GM12874 (cell line): ENCODE results near the gene POGK.

ENCODE experiments used
- TF ChIP-seq, protein P1 (sequence below): IDR thresholded peaks from 2 replicates; pipeline ENCODE4 v1.5.1; 2011; ENCODE audit warnings: low read depth, mild to moderate bottlenecking, control low read depth, low read length, moderate library complexity; ENCODE audit not compliant: insufficient read depth

POGK gene

GRCh38 chr1:166889776-166890175 is 50.5 kb downstream of the POGK start:
- TF ChIP-seq, protein P1, sequence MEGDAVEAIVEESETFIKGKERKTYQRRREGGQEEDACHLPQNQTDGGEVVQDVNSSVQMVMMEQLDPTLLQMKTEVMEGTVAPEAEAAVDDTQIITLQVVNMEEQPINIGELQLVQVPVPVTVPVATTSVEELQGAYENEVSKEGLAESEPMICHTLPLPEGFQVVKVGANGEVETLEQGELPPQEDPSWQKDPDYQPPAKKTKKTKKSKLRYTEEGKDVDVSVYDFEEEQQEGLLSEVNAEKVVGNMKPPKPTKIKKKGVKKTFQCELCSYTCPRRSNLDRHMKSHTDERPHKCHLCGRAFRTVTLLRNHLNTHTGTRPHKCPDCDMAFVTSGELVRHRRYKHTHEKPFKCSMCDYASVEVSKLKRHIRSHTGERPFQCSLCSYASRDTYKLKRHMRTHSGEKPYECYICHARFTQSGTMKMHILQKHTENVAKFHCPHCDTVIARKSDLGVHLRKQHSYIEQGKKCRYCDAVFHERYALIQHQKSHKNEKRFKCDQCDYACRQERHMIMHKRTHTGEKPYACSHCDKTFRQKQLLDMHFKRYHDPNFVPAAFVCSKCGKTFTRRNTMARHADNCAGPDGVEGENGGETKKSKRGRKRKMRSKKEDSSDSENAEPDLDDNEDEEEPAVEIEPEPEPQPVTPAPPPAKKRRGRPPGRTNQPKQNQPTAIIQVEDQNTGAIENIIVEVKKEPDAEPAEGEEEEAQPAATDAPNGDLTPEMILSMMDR, result no peak

DNA sequence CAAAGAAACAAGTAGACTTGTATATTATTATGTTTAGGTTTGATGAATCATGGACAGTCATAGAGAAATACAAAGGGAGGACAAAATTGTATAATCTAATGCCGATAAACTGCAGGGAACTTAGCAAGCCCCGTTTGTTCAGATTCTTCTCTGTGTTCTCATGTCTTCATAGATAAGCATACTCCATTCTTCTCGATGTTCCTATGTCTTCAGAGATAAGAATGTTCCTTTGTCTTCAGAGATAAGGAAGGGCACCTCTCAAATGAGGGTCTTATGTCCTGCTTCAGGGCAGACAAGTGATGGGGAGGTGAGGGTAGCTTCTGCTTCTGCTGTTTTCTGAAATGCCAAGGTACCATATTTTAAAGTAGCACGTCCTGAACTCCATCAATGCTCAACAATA is 56.5 kb downstream of the POGK start:
- TF ChIP-seq, protein P1, result no peak

DNA sequence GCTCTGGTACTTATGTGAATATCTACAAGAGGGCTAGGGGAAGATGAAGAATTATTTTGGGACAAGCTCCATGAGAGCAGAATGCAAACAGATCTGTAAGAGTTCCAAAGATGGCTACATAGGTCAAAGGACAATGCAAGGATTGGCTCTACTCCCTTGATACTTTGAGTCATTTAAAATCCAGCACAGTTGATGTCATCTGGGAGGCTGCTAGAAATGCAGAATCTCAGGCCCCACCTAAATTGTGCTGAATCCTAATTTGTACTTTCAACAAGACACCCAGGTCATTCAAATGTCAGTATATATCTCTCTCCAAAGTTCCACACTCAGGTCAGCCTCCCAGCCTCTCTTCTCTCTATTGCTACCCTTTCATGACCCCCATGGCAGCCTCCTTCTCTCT is 60.5 kb downstream of the POGK start:
- TF ChIP-seq, protein P1, result no peak

DNA sequence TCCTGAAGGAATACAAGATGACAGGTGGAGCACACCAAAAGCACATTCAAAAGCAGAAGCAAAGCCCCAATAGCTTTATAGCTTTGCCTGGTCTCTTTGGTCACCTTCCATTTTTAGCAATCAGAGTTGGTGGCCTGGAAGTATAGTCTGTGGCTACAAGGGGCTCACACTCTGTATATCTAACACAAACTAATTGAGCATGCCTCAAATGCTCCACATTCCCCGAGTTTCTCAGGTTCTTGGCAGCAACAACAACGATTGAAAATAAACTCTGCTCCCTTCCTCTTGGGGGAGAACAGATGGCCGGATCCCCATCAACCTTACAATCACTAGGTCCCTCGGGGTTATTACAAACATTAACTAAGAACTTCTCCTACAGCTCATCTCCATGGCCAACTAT is 61.7 kb downstream of the POGK start:
- TF ChIP-seq, protein P1, result no peak

DNA sequence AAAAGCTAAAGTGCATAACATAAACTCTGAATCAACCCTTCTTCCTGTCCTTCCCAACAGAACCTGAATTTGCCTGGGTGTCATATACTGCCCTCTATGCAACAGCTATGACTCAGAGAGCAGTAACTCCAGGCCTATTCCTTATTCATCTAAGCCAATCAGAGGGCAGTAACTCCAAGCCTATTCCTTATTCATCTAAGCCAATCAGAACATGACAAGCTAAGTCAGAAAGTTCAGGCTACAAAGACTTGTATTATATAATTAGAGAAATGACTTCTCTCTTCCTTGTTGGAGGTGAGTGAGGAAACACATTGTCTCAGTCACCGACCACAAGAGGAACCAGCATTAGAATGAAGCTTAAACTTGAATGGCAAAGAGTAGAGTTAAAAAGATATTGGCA is 63.0 kb downstream of the POGK start:
- TF ChIP-seq, protein P1, result no peak

DNA sequence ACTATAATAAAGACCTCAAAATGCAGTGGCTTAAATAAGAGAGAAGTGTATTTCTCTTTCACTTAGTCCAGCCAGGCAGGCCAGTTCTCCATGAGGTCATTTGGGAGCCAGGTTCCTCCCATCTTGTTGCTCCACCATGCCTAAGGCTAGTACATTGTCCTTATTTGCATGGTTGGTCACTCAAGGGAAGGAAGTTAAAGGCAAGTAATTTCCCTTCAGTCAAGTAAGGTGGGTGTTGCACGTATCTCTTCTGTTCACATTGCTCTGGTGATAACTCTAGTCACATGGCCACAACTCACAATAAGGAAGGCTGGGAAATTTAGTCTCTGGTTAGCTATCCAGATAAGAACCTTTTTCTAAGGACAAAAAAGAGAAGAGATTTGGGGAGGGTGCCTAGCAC is 64.0 kb downstream of the POGK start:
- TF ChIP-seq, protein P1, result no peak

GRCh38 chr1:166905136-166905535 is 65.9 kb downstream of the POGK start:
- TF ChIP-seq, protein P1, result no peak

GRCh38 chr1:166905900-166906299 is 66.6 kb downstream of the POGK start:
- TF ChIP-seq, protein P1, result no peak
